Memory B cell (primary cell): ENCODE results near the gene NAT14.
A peak's percentile ranks its signal among the peaks of the same experiment; 100 is the strongest.

Experiments used
- ATAC-seq: fragments of 150-1000 bp; cut with Tn5 transposase; 2 replicates; pipeline ENCODE4 v1.10.0; 2021; ENCODE audit warnings: low read depth, mild to moderate bottlenecking, moderate library complexity
- DNase-seq, 2 donors: peaks; one replicate each; pipeline ENCODE4 v3.0.0; 2022; ENCODE audit warnings: low spot score in 2 of 2
- H3K27ac Mint-ChIP-seq: one replicate; pipeline ENCODE4 v1.8.0; 2022; ENCODE audit warnings: mild to moderate bottlenecking, moderate library complexity, mixed read lengths
- H3K27me3 Mint-ChIP-seq: one replicate; pipeline ENCODE4 v1.8.0; 2022; ENCODE audit warnings: mixed read lengths
- H3K36me3 Mint-ChIP-seq: one replicate; pipeline ENCODE4 v1.8.0; 2022; ENCODE audit warnings: mild to moderate bottlenecking, mixed read lengths
- H3K4me1 Mint-ChIP-seq: one replicate; pipeline ENCODE4 v1.8.0; 2022; ENCODE audit warnings: mixed read lengths
- H3K4me3 Mint-ChIP-seq: one replicate; pipeline ENCODE4 v1.8.0; 2022; ENCODE audit warnings: mild to moderate bottlenecking, moderate library complexity, mixed read lengths
- H3K9me3 Mint-ChIP-seq: one replicate; pipeline ENCODE4 v1.8.0; 2022; ENCODE audit warnings: mixed read lengths

Gene NAT14

GRCh38 chr19:55504981-55505380, 20.0 kb downstream of the NAT14 start:
- ATAC-seq (no peak), DNase-seq (no peak)
- Mint-ChIP-seq H3K9me3 (no peaks in the 10 kb centered on the region), H3K27me3 (peaks cover 6% of the 10 kb centered on the region), H3K4me1 (peaks cover 15% of the 10 kb centered on the region), H3K4me3 (no peak overlapping the region), H3K36me3 (no peaks in the 10 kb centered on the region), H3K27ac (no peak overlapping the region)

- H3K4me3 Mint-ChIP-seq: no peak overlapping the region
These were observed 23.1 kb downstream of the NAT14 start for GRCh38 chr19:55508120-55508519.

GRCh38 chr19:55516878-55517620, 32.1 kb downstream of the NAT14 start:
- peaks cover 7% of the 10 kb centered on the region for H3K27me3 Mint-ChIP-seq
- peaks cover 6% of the 10 kb centered on the region for H3K4me1 Mint-ChIP-seq
- peak overlapping the region; percentile 93 for H3K27ac Mint-ChIP-seq

More at GRCh38 chr19:55508120-55508519, 23.1 kb downstream of the NAT14 start:
- Mint-ChIP-seq H3K9me3 (no peaks in the 10 kb centered on the region), H3K36me3 (no peaks in the 10 kb centered on the region), H3K27ac (no peak overlapping the region), H3K27me3 (peaks cover 15% of the 10 kb centered on the region), H3K4me1 (peaks cover 7% of the 10 kb centered on the region)
- ATAC-seq (no peak), DNase-seq (no peak)

GRCh38 chr19:55519451-55520311, 34.7 kb downstream of the NAT14 start:
- H3K36me3 Mint-ChIP-seq: no peaks in the 10 kb centered on the region
- H3K4me3 Mint-ChIP-seq: no peak overlapping the region
- ATAC-seq (no peak), DNase-seq (no peak)
- no peak overlapping the region for H3K27ac Mint-ChIP-seq
- H3K4me1 Mint-ChIP-seq: peaks cover 6% of the 10 kb centered on the region
- peaks cover 3% of the 10 kb centered on the region for H3K27me3 Mint-ChIP-seq
- no peaks in the 10 kb centered on the region for H3K9me3 Mint-ChIP-seq

More at GRCh38 chr19:55516878-55517620, 32.1 kb downstream of the NAT14 start:
- H3K4me3 Mint-ChIP-seq: peak overlapping the region; percentile 90
- DNase-seq: peak; percentile 91 to 97
- ATAC-seq: peak; percentile 99
- H3K9me3 Mint-ChIP-seq: no peaks in the 10 kb centered on the region
- no peaks in the 10 kb centered on the region for H3K36me3 Mint-ChIP-seq

- H3K4me3 Mint-ChIP-seq: no peak overlapping the region
- DNase-seq (no peak), ATAC-seq (no peak)
- no peak overlapping the region for H3K27ac Mint-ChIP-seq
- H3K27me3 Mint-ChIP-seq: peaks cover 5% of the 10 kb centered on the region
- H3K9me3 Mint-ChIP-seq: no peaks in the 10 kb centered on the region
- H3K4me1 Mint-ChIP-seq: peaks cover 6% of the 10 kb centered on the region
- no peaks in the 10 kb centered on the region for H3K36me3 Mint-ChIP-seq
These were observed 35.8 kb downstream of the NAT14 start for GRCh38 chr19:55520691-55521292.

- ATAC-seq (no peak), DNase-seq (no peak)
- Mint-ChIP-seq H3K9me3 (no peaks in the 10 kb centered on the region), H3K36me3 (no peaks in the 10 kb centered on the region), H3K4me1 (no peaks in the 10 kb centered on the region), H3K4me3 (no peak overlapping the region), H3K27ac (no peak overlapping the region), H3K27me3 (peaks cover 2% of the 10 kb centered on the region)
These were observed 40.5 kb downstream of the NAT14 start for GRCh38 chr19:55525289-55526101.

- no peak for ATAC-seq
- DNase-seq: no peak
- peaks cover 2% of the 10 kb centered on the region for H3K27me3 Mint-ChIP-seq
- no peaks in the 10 kb centered on the region for H3K4me1 Mint-ChIP-seq
- H3K27ac Mint-ChIP-seq: no peak overlapping the region
- no peaks in the 10 kb centered on the region for H3K36me3 Mint-ChIP-seq
- no peak overlapping the region for H3K4me3 Mint-ChIP-seq
- H3K9me3 Mint-ChIP-seq: no peaks in the 10 kb centered on the region
These were observed 41.5 kb downstream of the NAT14 start for GRCh38 chr19:55526216-55527196.

- DNase-seq (no peak), ATAC-seq (no peak)
- no peaks in the 10 kb centered on the region for H3K4me1 Mint-ChIP-seq
- no peak overlapping the region for H3K27ac Mint-ChIP-seq
- no peaks in the 10 kb centered on the region for H3K9me3 Mint-ChIP-seq
- peaks cover 2% of the 10 kb centered on the region for H3K27me3 Mint-ChIP-seq
- H3K4me3 Mint-ChIP-seq: no peak overlapping the region
- no peaks in the 10 kb centered on the region for H3K36me3 Mint-ChIP-seq
These were observed 42.4 kb downstream of the NAT14 start for GRCh38 chr19:55527197-55528029.

GRCh38 chr19:55528030-55528803, 43.2 kb downstream of the NAT14 start:
- H3K4me3 Mint-ChIP-seq: no peak overlapping the region
- DNase-seq (no peak), ATAC-seq (no peak)
- H3K4me1 Mint-ChIP-seq: no peaks in the 10 kb centered on the region
- no peaks in the 10 kb centered on the region for H3K36me3 Mint-ChIP-seq
- peaks cover 2% of the 10 kb centered on the region for H3K27me3 Mint-ChIP-seq
- H3K9me3 Mint-ChIP-seq: no peaks in the 10 kb centered on the region
- H3K27ac Mint-ChIP-seq: no peak overlapping the region

GRCh38 chr19:55529636-55530234, 44.7 kb downstream of the NAT14 start:
- no peak for ATAC-seq
- DNase-seq: no peak
- no peak overlapping the region for H3K27ac Mint-ChIP-seq
- peaks cover 2% of the 10 kb centered on the region for H3K27me3 Mint-ChIP-seq
- H3K36me3 Mint-ChIP-seq: no peaks in the 10 kb centered on the region
- H3K9me3 Mint-ChIP-seq: no peaks in the 10 kb centered on the region
- no peak overlapping the region for H3K4me3 Mint-ChIP-seq
- H3K4me1 Mint-ChIP-seq: no peaks in the 10 kb centered on the region

- Mint-ChIP-seq H3K9me3 (no peaks in the 10 kb centered on the region), H3K27ac (no peak overlapping the region), H3K4me1 (no peaks in the 10 kb centered on the region), H3K4me3 (no peak overlapping the region), H3K27me3 (no peaks in the 10 kb centered on the region), H3K36me3 (no peaks in the 10 kb centered on the region)
- no peak for ATAC-seq
- DNase-seq: no peak
These were observed 46.0 kb downstream of the NAT14 start for GRCh38 chr19:55530996-55531395.
